ENCODE results near the gene TXNDC17.
"Not testable (repeated sequence)": the region's sequence is repeated elsewhere in the genome, so short reads cannot be mapped to it uniquely, and the experiment has no call there.

GRCh38 chr17:6658411-6658810, 17.6 kb downstream of the TXNDC17 start:
- not testable (repeated sequence) for TF ChIP-seq CTCF (IDR thresholded peaks at IDR 0.05); POLR2AphosphoS5 (IDR thresholded peaks at IDR 0.05; ENCODE audit: low read depth, low read length); TCF7L2 (IDR thresholded peaks at IDR 0.05; ENCODE audit: low read depth, low read length)

Data from Panc1 (cell line).